HL-60 (cell line): ENCODE measurements around the gene MISP3.

Source experiments
- DNase-seq, 2 experiments: peaks; one replicate each; pipeline ENCODE4 v3.0.0-alpha.2; 2010 to 2020; ENCODE audit warnings: low read depth in 1 of 2, low spot score in 1 of 2
- H3K27ac ChIP-seq: fragments of 250-450 bp; sonication (Bioruptor Pico); replicated peaks from 2 replicates; pipeline ENCODE4 v1.5.1; 2020; ENCODE audit warnings: mild to moderate bottlenecking, moderate library complexity
- H3K27me3 ChIP-seq: fragments of 250-450 bp; sonication (Bioruptor Pico); 2 replicates; pipeline ENCODE4 v1.5.1; 2021; ENCODE audit warnings: mild to moderate bottlenecking, moderate library complexity; ENCODE audit not compliant: insufficient read depth, poor library complexity, severe bottlenecking
- H3K4me3 ChIP-seq: replicated peaks from 2 replicates; pipeline ENCODE4 v1.5.1; 2011; ENCODE audit warnings: mild to moderate bottlenecking, control low read depth, low read length; ENCODE audit not compliant: insufficient read depth
- CTCF ChIP-seq: IDR thresholded peaks from one replicate; pipeline ENCODE4 v1.5.1; 2011; ENCODE audit warnings: low read length, control low read depth, inconsistent platforms; ENCODE audit not compliant: insufficient read depth
- GABPA ChIP-seq: IDR thresholded peaks from 2 replicates; pipeline ENCODE4 v1.6.1; 2012; ENCODE audit warnings: low read depth
- POLR2AphosphoS5 ChIP-seq: IDR thresholded peaks from 2 replicates; pipeline ENCODE4 v1.6.1; 2012; ENCODE audit warnings: low read depth
- REST ChIP-seq: IDR thresholded peaks from 2 replicates; pipeline ENCODE4 v1.6.1; 2012; ENCODE audit warnings: low read depth; ENCODE audit not compliant: insufficient replicate concordance
- SPI1 ChIP-seq: IDR thresholded peaks from 2 replicates; pipeline ENCODE4 v1.6.1; 2012; ENCODE audit warnings: low read depth, mild to moderate bottlenecking, borderline replicate concordance

Gene MISP3

GRCh38 chr19:14106840-14107239 is 34.3 kb downstream of the MISP3 start:
- Histone ChIP-seq H3K4me3 (no peak overlapping the region), H3K27ac (no peak overlapping the region), H3K27me3 (no peaks in the 10 kb centered on the region)
- TF ChIP-seq GABPA = no peak
- no peak for TF ChIP-seq REST
- no peak for TF ChIP-seq CTCF
- no peak for TF ChIP-seq POLR2AphosphoS5
- no peak for TF ChIP-seq SPI1
- DNase-seq = no peak

GRCh38 chr19:14107581-14108461 is 35.2 kb downstream of the MISP3 start:
- Histone ChIP-seq H3K27me3 (no peaks in the 10 kb centered on the region), H3K27ac (no peak overlapping the region), H3K4me3 (no peak overlapping the region)
- TF ChIP-seq POLR2AphosphoS5 (no peak), REST (no peak), GABPA (no peak), SPI1 (no peak), CTCF (no peak)
- no peak for DNase-seq

GRCh38 chr19:14110650-14111049 is 38.1 kb downstream of the MISP3 start:
- no peak for DNase-seq
- TF ChIP-seq SPI1 (no peak), CTCF (no peak), REST (no peak), POLR2AphosphoS5 (no peak), GABPA (no peak)
- H3K27ac ChIP-seq = no peak overlapping the region

More at GRCh38 chr19:14110650-14111049, 38.1 kb downstream of the MISP3 start:
- Histone ChIP-seq H3K4me3 (no peak overlapping the region), H3K27me3 (no peaks in the 10 kb centered on the region)
